OCI-LY3 (cell line): ENCODE results near the gene RAPGEF1.
"Not testable (repeated sequence)": the region's sequence is repeated elsewhere in the genome, so short reads cannot be mapped to it uniquely, and the experiment has no call there.

ENCODE experiments used
- H2AFZ ChIP-seq: fragments of 200-600, 300-600 bp; shearing (Covaris generic); 2 replicates; pipeline ENCODE4 v1.6.0; 2014; ENCODE audit warnings: antibody characterized with exemption, low read depth, low read length
- H3K27ac ChIP-seq: fragments of 200-600, 300-600 bp; sonication (generic); 2 replicates; pipeline ENCODE4 v1.5.1; 2014; ENCODE audit warnings: mild to moderate bottlenecking, low read length, moderate library complexity, mixed read lengths
- H3K27me3 ChIP-seq: fragments of 200-600, 300-600 bp; sonication (generic); 2 replicates; pipeline ENCODE4 v1.6.1; 2014; ENCODE audit warnings: low read depth, low read length, mixed read lengths
- H3K36me3 ChIP-seq: fragments of 200-600, 300-600 bp; sonication (generic); replicated peaks from 2 replicates; pipeline ENCODE3; 2014; ENCODE audit warnings: low read depth, low read length, mixed read lengths
- H3K4me1 ChIP-seq: fragments of 300-600, 200-600 bp; sonication (generic); 2 replicates; pipeline ENCODE4 v1.6.1; 2014; ENCODE audit warnings: low read length, mixed read lengths
- H3K4me2 ChIP-seq: fragments of 200-600, 300-600 bp; sonication (generic); 2 replicates; pipeline ENCODE4 v1.6.1; 2014; ENCODE audit warnings: low read length, mixed read lengths
- H3K4me3 ChIP-seq: fragments of 300-600, 200-600 bp; sonication (generic); 2 replicates; pipeline ENCODE4 v1.5.1; 2014; ENCODE audit warnings: antibody characterized with exemption, mild to moderate bottlenecking, low read length, moderate library complexity
- H3K79me2 ChIP-seq: fragments of 300-600, 200-600 bp; shearing (Covaris generic); 2 replicates; pipeline ENCODE4 v1.6.1; 2014; ENCODE audit warnings: mild to moderate bottlenecking, low read length, mixed read lengths
- H3K9ac ChIP-seq: fragments of 300-600, 200-600 bp; shearing (Covaris generic); 2 replicates; pipeline ENCODE4 v1.6.0; 2014; ENCODE audit warnings: mild to moderate bottlenecking, low read length, moderate library complexity
- H3K9me3 ChIP-seq: fragments of 200-600, 300-600 bp; shearing (Covaris generic); 2 replicates; pipeline ENCODE4 v1.6.1; 2014; ENCODE audit warnings: low read length, mixed read lengths; ENCODE audit not compliant: insufficient read depth
- H4K20me1 ChIP-seq: fragments of 200-600, 300-600 bp; sonication (generic); 2 replicates; pipeline ENCODE4 v1.6.1; 2016; ENCODE audit warnings: low read length, mixed read lengths; ENCODE audit not compliant: insufficient read depth
- EZH2phosphoT487 ChIP-seq: fragments of 200-600 bp; shearing (Covaris generic); IDR thresholded peaks from 2 replicates; pipeline ENCODE4 v1.6.1; 2018; ENCODE audit warnings: antibody characterized with exemption, mixed run types, low read depth
- TF ChIP-seq, protein P1 (sequence below): fragments of 200-600, 300-600 bp; sonication (generic); IDR thresholded peaks from 2 replicates; pipeline ENCODE4 v1.5.1; 2014; ENCODE audit warnings: antibody characterized with exemption, low read length, low read depth

Gene RAPGEF1

GRCh38 chr9:131666774-131667173, 73.1 kb downstream of the RAPGEF1 start:
- TF ChIP-seq EZH2phosphoT487 = no peak
- TF ChIP-seq, protein P1, sequence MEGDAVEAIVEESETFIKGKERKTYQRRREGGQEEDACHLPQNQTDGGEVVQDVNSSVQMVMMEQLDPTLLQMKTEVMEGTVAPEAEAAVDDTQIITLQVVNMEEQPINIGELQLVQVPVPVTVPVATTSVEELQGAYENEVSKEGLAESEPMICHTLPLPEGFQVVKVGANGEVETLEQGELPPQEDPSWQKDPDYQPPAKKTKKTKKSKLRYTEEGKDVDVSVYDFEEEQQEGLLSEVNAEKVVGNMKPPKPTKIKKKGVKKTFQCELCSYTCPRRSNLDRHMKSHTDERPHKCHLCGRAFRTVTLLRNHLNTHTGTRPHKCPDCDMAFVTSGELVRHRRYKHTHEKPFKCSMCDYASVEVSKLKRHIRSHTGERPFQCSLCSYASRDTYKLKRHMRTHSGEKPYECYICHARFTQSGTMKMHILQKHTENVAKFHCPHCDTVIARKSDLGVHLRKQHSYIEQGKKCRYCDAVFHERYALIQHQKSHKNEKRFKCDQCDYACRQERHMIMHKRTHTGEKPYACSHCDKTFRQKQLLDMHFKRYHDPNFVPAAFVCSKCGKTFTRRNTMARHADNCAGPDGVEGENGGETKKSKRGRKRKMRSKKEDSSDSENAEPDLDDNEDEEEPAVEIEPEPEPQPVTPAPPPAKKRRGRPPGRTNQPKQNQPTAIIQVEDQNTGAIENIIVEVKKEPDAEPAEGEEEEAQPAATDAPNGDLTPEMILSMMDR = no peak
- Histone ChIP-seq H3K9me3 (no peaks in the 10 kb centered on the region), H3K4me1 (peaks cover 53% of the 10 kb centered on the region), H3K36me3 (peaks cover 27% of the 10 kb centered on the region), H2AFZ (no peak overlapping the region), H3K4me3 (no peak overlapping the region), H3K9ac (no peak overlapping the region), H3K27ac (no peak overlapping the region), H3K79me2 (peaks cover 100% of the 10 kb centered on the region), H3K27me3 (no peaks in the 10 kb centered on the region), H4K20me1 (peaks cover 96% of the 10 kb centered on the region), H3K4me2 (no peak overlapping the region)

- H3K4me1 ChIP-seq = peaks cover 47% of the 10 kb centered on the region
- peaks cover 95% of the 10 kb centered on the region for H4K20me1 ChIP-seq
- no peaks in the 10 kb centered on the region for H3K9me3 ChIP-seq
- no peak overlapping the region for H2AFZ ChIP-seq
- no peak overlapping the region for H3K4me2 ChIP-seq
- H3K9ac ChIP-seq = no peak overlapping the region
- H3K27ac ChIP-seq = no peak overlapping the region
- peaks cover 27% of the 10 kb centered on the region for H3K36me3 ChIP-seq
- H3K4me3 ChIP-seq = no peak overlapping the region
- peaks cover 100% of the 10 kb centered on the region for H3K79me2 ChIP-seq
- TF ChIP-seq, protein P1 = no peak
- TF ChIP-seq EZH2phosphoT487 = no peak
- H3K27me3 ChIP-seq = no peaks in the 10 kb centered on the region
Measured at GRCh38 chr9:131666029-131666428, 73.8 kb downstream of the RAPGEF1 start.

DNA sequence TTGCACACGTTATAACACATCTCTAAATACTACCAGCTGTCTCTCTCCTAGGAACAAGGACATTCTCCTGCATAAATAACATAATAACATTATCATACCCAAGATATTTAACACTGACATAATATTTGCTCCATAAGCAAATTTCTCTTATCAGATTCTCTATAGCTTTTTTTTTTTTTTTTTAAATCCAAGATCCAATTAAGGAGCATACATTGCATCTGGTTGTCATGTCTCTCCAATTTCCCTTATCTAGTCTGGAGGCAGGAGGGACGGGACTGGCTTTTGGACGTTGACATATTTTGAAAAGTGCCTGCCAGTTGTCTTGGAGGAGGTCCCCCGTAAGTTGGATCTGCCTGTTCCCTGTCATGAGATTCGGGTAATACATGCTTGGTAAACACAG, 76.6 kb downstream of the RAPGEF1 start:
- H3K4me1 ChIP-seq = peaks cover 34% of the 10 kb centered on the region
- H2AFZ ChIP-seq = no peak overlapping the region
- TF ChIP-seq, protein P1 = no peak
- TF ChIP-seq EZH2phosphoT487 = no peak
- no peaks in the 10 kb centered on the region for H3K9me3 ChIP-seq
- H3K27ac ChIP-seq = no peak overlapping the region
- no peaks in the 10 kb centered on the region for H3K27me3 ChIP-seq
- no peak overlapping the region for H3K9ac ChIP-seq
- peaks cover 100% of the 10 kb centered on the region for H3K79me2 ChIP-seq
- H3K4me3 ChIP-seq = no peak overlapping the region
- peaks cover 93% of the 10 kb centered on the region for H4K20me1 ChIP-seq
- H3K4me2 ChIP-seq = no peak overlapping the region
- peaks cover 34% of the 10 kb centered on the region for H3K36me3 ChIP-seq

GRCh38 chr9:131662289-131662621, 77.6 kb downstream of the RAPGEF1 start:
- H3K4me1 ChIP-seq = peaks cover 35% of the 10 kb centered on the region
- not testable (repeated sequence) for H3K4me2 ChIP-seq
- H3K36me3 ChIP-seq = peaks cover 28% of the 10 kb centered on the region

More at GRCh38 chr9:131662289-131662621, 77.6 kb downstream of the RAPGEF1 start:
- not testable (repeated sequence) for H3K9me3 ChIP-seq, H3K27me3 ChIP-seq, H2AFZ ChIP-seq, H3K27ac ChIP-seq, H3K9ac ChIP-seq, H3K4me3 ChIP-seq
- peaks cover 100% of the 10 kb centered on the region for H3K79me2 ChIP-seq
- peaks cover 94% of the 10 kb centered on the region for H4K20me1 ChIP-seq
